Lower leg skin (tissue), 3 donors: ENCODE data around the gene GABARAPL2.
A peak's percentile ranks its signal among the peaks of the same experiment; 100 is the strongest.

Source experiments
- CTCF ChIP-seq, 3 donors: fragments of 450-650 bp; IDR thresholded peaks; one replicate each; pipeline ENCODE4 v1.5.1; 2016; ENCODE audit warnings: antibody characterized with exemption in 3 of 3, mild to moderate bottlenecking in 3 of 3, moderate library complexity in 2 of 3
- POLR2A ChIP-seq, 2 donors: fragments of 450-650 bp; IDR thresholded peaks; one replicate each; pipeline ENCODE4 v1.6.1; 2016 to 2017; ENCODE audit warnings: antibody characterized with exemption in 2 of 2, mild to moderate bottlenecking in 1 of 2, moderate library complexity in 1 of 2

DNA sequence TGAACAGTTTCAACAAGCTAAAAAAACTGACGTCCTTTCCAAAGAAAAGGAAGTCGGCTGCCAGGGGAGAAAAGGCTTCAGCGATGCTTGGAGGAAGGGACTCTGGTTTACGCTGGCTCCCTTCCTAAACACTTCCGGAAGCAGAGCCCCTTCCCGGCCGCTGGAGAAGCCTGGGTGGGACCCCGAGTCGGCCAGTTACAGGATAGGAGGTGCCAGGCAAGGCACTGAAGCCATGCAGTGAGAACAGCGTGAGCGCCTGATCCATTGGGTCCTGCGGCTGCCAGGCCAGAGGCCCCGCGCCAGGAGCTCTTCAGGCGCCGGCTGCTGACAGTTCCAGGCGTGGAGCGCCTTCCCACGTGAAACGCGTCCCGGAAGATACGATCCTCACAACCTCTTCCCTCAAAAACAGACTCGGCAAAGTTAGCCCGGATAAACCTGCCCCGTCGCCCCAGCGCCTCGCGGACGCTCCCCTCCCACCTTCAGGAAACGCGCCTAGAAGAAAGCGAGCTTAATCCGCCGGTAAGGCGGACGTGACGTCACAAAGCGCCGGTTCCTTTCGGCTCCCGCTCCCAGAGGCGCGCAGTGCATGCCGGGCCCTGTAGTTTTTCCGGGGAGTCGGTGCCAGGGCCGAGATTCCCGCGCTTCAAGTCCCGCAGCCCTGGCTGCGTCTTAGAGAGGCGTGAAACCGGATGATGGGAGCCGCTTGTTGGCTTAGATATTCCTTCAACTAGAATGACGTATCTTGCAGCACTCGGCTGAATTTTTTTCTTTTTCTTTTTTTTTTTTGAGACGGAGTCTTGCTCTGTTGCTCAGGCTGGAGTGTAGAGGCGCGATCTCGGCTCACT, 56.8 kb downstream of the GABARAPL2 start, which contains the start of gene ADAT1:
- TF ChIP-seq POLR2A (IDR thresholded peaks at IDR 0.05): peak in 1 of 2 donors; percentile 13
- no peak for TF ChIP-seq CTCF (IDR thresholded peaks at IDR 0.05)
